ENCODE results near the gene KIAA0232.

DNA sequence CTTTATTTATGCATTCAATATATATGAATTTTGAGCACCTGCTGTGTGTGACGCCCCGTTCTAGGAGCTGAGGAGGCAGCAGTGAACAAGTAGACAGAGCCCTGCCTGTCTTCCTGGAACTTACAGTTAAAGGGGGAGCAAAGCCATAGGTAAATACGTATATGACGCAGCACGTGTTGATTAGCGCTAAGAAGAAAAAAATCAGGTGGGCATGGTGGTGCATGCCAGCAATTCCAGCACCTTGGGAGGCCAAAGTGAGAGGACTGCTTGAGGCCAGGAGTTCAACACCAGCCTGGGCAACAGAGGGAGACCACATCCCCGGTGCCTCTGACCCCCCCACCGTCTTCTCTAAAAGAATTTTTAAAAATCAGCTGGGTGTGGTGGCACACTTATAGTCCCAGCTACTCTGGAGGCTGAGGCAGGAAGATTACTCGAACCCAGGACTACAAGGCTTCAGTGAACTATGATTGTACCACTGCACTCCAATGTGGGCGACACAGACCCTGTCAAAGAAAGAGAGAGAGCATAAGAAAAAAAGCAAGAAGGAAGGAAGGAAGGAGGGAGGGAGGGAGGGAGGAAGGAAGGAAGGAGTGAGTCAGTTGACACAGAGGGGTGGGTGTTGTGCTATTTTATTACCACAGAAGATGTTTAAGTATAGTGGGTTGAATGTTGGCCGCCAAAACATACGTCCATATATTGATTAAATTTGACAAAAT lies 5.4 kb upstream of the KIAA0232 start:
- TF ChIP-seq YY1 (IDR thresholded peaks at IDR 0.05; ENCODE audit: low read depth) (no peak), NFIC (IDR thresholded peaks at IDR 0.05) (no peak), CREB1 (IDR thresholded peaks at IDR 0.05; ENCODE audit: low read depth) (no peak), EP300 (IDR thresholded peaks at IDR 0.05; ENCODE audit: borderline replicate concordance) (no peak), TAF1 (IDR thresholded peaks at IDR 0.05; ENCODE audit: low read depth) (no peak), ZBTB7A (IDR thresholded peaks at IDR 0.05; ENCODE audit: low read depth) (no peak)
- TF ChIP-seq, protein P1, sequence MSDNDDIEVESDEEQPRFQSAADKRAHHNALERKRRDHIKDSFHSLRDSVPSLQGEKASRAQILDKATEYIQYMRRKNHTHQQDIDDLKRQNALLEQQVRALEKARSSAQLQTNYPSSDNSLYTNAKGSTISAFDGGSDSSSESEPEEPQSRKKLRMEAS (IDR thresholded peaks at IDR 0.05), result no peak
- TF ChIP-seq, protein P2, sequence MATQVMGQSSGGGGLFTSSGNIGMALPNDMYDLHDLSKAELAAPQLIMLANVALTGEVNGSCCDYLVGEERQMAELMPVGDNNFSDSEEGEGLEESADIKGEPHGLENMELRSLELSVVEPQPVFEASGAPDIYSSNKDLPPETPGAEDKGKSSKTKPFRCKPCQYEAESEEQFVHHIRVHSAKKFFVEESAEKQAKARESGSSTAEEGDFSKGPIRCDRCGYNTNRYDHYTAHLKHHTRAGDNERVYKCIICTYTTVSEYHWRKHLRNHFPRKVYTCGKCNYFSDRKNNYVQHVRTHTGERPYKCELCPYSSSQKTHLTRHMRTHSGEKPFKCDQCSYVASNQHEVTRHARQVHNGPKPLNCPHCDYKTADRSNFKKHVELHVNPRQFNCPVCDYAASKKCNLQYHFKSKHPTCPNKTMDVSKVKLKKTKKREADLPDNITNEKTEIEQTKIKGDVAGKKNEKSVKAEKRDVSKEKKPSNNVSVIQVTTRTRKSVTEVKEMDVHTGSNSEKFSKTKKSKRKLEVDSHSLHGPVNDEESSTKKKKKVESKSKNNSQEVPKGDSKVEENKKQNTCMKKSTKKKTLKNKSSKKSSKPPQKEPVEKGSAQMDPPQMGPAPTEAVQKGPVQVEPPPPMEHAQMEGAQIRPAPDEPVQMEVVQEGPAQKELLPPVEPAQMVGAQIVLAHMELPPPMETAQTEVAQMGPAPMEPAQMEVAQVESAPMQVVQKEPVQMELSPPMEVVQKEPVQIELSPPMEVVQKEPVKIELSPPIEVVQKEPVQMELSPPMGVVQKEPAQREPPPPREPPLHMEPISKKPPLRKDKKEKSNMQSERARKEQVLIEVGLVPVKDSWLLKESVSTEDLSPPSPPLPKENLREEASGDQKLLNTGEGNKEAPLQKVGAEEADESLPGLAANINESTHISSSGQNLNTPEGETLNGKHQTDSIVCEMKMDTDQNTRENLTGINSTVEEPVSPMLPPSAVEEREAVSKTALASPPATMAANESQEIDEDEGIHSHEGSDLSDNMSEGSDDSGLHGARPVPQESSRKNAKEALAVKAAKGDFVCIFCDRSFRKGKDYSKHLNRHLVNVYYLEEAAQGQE (IDR thresholded peaks at IDR 0.05; ENCODE audit: low read depth), result no peak
